ENCODE measurements around the gene ENOSF1.

DNA sequence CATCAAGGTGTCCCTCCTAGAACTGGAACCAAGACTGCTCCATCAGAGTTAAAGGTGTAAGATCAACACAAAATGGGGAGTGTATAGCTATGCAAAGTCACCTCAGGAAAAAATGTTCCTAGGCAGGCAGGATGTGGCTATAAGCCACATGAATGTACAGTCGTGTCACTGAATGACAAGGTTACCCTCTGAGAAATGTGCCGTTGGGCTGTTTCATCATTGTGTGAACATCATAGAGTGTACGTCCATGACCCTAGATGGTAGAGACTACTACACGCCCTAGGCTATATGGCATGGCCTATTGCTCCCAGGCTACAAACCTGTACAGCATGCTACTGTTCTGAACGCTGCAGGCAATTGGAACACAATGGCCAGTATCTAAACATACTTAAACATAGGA lies 30.4 kb downstream of the ENOSF1 start:
- TF ChIP-seq, protein P1, sequence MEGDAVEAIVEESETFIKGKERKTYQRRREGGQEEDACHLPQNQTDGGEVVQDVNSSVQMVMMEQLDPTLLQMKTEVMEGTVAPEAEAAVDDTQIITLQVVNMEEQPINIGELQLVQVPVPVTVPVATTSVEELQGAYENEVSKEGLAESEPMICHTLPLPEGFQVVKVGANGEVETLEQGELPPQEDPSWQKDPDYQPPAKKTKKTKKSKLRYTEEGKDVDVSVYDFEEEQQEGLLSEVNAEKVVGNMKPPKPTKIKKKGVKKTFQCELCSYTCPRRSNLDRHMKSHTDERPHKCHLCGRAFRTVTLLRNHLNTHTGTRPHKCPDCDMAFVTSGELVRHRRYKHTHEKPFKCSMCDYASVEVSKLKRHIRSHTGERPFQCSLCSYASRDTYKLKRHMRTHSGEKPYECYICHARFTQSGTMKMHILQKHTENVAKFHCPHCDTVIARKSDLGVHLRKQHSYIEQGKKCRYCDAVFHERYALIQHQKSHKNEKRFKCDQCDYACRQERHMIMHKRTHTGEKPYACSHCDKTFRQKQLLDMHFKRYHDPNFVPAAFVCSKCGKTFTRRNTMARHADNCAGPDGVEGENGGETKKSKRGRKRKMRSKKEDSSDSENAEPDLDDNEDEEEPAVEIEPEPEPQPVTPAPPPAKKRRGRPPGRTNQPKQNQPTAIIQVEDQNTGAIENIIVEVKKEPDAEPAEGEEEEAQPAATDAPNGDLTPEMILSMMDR (conservative IDR thresholded peaks at IDR 0.05 in 1 of 2, IDR thresholded peaks at IDR 0.05 in 1 of 2; ENCODE audit: low read depth in 1 of 2, low read length in 2 of 2), result no peak
- no peak for TF ChIP-seq EZH2 (IDR thresholded peaks at IDR 0.05; ENCODE audit: low read length, missing control alignments)
